GM04503 (cell line): ENCODE results near the gene ABHD10.
A peak's percentile ranks its signal among the peaks of the same experiment; 100 is the strongest.

Experiments
- DNase-seq: peaks from one replicate; pipeline ENCODE4 v3.0.0-alpha.2; 2012; ENCODE audit warnings: low read depth

ABHD10 gene

DNA sequence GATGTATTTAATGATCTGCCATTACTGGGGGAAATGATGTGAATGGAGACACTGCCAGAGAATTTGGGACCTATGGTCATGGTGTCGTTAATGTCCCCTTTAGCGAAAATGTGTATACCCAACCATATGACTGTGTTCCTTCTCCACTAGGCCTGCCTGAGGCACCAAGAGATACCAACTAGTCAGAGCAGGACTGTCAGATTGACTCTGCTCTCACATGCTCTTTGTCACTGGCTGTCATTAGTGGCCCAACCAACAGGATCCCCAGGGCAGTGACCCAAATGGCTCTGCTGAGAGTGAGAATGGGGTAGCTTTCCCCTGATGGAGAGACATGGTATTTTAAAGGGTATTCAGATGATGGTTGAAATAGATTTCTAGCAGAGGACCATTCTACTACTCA, 22.7 kb downstream of the ABHD10 start:
- DNase-seq, result no peak

DNA sequence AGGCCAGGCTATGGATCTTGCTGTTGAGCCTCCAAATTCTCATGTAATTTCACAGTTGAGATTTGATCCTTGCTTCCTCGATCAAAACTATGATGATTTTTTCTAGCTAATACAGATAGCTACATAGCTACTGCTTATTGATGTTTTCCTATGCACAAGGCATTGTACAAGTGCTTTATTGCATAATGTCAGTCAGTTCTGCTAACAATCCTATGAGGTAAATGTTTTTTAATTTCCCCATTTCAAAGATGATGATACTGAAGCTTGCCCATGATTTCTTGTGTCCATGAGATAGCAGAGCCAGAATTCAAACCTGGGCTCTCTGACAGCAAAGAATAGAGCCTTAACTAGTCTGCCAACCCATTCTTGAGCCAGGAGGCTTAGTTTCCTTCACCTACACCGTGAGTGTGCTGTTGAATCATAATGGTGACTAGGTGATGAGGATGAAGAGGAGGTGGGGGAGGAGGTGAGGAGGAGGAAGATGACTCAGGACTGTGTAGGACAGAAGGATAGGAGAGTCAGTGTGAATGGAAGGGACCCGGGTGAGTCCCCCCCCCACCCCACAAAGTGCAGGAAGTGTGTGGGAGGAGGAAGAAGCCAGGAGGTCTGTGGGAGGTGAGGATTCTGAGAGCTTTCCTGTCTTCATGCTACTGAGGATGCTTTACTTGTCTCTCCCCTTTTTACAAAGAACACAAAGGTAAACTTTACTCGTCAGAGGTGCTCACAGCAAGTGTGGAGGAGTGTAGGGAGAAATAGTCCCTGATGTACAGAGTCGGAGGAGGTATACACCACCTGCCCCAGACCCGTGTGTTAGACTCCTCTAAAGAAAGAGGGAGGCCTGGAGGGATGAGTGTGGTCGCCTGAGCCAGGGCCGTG, 23.5 kb downstream of the ABHD10 start:
- DNase-seq, result no peak

DNA sequence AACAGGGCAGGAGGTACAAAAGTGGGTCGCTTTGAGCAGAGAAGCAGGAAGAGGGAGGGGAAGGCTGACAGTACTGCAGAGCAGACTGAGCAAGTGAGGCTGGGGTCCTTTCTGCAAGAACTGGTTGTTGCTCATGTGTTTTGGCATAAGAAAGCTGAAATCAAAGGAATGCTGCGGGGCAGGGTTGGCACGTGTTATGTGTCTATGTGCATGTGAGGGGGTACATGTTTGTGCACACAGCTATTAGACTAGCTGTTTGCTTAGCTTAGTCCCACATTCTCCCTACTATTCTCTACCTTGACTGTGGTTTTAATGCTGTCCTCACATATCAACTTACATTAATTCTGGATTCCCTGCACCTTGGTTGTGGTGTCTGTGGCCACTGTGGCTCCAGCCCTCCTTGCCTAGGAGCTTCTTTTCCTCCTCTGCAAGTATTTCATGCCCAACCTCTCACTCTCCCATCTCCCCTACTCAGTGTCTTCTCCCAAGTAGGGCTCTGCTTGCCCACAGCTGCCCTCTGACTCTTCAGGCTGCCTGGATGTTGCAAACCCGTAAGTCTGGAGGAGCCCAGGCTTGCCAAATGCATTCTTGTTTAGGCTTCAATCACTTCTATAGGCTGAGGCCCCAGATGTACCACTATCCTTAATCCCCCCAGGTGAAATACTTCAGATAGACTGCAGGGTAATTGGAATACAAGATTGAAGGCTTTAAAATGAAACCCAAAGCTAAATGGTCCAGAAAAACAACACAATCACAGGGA, 24.7 kb downstream of the ABHD10 start:
- no peak for DNase-seq

- no peak for DNase-seq
Observed at GRCh38 chr3:112004187-112004586, 25.4 kb downstream of the ABHD10 start.

DNA sequence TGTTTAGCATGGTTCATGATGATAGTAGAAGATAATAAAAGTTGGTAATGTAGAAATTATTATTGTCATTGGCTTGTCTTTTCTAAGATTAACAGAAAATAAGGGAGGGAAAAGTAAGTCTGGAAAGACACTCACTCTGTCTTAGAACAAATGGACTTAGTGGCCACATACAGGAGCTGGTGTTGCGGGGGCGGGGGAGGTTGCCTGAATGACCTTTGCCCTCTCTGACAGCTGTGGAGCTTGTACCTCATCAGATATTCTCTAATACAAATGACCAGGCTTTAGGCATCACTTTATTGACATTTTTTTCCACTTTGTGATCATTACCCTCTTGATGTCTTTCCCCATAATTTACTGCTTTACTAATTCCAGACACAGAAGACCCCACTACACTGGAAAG, 25.8 kb downstream of the ABHD10 start:
- no peak for DNase-seq

DNA sequence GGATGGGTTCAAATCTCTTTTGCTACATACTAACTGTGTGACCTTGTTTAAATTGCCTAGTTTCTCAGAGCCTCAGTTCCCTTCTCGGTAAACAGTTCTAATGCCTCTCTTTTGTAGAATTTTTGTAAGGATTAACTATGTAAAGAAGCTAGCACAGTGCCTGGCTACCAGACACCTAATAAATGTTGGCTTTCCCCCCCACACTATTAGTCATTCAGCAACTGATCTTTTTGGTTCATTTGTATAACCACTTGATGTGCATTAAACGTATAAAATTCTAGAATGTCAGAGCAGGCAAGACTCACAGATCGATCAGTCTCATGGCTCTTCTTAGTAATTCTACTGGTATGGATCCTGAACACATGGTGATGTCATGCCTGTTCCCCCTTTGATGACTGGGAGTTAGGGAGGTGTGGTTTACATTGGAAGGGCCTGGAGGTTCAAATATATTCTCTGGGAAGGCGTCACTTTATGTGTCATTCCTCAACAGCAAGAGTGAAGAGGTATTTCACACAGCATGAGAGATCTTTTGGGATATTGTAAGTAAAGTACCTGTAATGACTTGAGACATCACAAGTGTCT, 26.4 kb downstream of the ABHD10 start:
- no peak for DNase-seq

DNA sequence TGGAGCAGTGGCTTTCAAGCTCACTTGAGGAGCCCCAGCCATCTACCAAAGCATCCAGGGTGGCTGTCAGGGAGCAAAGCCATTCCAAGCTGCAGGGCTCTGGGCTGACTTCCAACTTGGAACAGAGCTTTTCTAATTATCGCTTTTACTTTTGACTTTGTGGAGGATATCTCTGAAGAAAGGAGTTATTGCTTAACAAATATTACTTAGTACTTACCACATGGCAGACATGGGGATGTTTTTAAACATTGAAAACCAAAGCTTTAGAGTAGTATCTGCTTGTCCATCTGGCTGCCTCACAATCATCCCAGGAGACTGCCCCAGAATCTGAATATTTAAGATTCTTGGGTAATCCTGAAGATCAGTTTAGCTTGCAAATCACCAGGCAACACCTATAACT, 28.8 kb downstream of the ABHD10 start:
- peak; percentile 74 for DNase-seq

DNA sequence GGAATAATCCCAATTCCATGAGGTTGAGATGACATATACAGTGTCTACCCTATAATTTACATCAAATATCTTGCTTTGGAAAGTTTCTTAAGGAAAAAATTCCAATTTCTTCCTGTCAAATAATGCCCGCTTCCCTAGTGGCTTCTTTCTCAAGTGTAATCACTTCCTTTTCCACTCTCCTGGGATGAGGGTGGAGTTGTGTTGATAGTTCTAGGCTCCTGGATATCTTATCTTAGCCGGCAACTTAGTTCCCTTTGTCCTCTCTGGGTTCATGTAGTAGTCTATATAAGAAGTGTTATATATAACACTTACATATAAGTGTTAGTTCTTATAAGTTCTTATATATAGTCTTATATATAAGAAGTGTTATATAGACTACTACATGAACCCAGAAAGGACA, 30.8 kb downstream of the ABHD10 start:
- no peak for DNase-seq

DNA sequence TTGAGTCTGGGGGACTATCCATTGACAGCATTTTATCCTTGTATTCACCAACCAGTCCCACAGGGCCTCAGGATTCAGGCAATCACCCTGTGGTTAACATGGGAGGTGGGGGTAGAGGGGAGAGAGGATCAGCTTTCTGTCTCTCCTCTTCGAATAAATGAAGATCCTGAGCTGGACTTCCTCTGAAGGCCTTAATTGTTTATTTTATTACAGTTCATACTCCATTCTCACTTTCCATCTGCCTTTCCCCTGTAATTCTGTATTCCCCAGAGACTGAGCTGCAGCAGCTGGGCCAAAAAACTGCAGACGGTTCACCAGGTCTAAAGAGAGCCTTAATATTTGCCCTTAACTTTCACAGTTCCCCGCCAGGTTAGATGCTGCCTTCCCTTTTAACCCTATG, 31.8 kb downstream of the ABHD10 start:
- no peak for DNase-seq

GRCh38 chr3:112011376-112011940, 32.6 kb downstream of the ABHD10 start:
- DNase-seq, result no peak

DNA sequence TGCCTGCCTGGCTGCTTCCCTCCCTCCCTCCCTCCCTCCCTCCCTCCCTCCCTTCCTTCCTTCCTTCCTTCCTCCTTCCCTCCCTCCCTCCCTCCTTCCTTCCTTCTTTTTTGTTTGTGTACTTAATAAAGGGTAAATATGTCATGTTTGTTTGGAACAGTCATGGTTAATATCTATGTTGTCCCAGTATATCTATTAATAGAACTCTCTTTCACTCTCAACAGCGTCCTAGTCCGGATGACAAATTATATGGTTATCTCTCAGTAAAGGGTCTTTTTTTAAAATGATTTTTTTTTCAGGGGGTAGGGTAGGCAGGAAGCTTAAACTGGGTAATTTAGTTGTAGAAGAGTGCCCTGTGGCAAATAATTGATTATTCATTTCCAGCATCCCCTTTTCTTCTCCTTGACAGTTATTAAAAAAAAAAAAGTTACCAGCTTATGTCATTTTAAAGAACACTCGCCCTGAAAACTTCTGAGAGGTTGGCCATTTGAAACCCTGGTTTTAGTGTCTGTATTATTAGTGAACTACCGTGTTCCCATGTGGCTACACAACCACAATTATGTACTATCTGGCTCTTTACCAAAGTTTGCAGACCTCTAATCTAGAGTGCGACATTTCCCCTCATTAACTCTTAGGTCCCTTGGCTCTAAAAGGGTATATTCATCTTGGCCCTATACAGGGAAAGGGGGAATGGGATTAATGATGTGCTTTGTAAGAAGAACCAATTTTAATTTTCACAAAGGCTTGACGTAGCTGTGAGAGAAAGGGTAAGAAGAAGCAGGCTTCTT, 33.6 kb downstream of the ABHD10 start:
- DNase-seq, result no peak

- no peak for DNase-seq
Observed at GRCh38 chr3:112013058-112013783, 34.4 kb downstream of the ABHD10 start.

GRCh38 chr3:112013784-112014143, 34.9 kb downstream of the ABHD10 start:
- no peak for DNase-seq

- DNase-seq, result no peak
Observed at GRCh38 chr3:112017091-112017490, 38.3 kb downstream of the ABHD10 start.

DNA sequence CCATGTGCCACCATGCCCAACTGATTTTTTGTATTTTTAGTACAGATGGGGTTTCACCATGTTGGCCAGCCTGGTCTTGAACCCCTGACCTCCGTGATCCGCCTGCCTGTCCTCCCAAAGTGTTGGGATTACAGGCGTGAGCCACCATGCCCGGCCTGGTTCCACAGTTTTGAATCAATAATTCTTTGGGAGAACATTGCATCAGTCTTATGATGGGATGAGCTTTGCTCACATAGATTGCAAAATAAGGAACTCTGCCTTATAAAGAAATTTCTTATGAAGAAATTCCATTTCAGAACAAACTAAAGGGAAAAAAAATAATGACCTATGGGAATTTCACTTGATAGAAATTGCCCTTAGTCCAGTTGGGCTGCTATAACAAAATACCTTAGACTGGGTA, 39.9 kb downstream of the ABHD10 start:
- no peak for DNase-seq

DNA sequence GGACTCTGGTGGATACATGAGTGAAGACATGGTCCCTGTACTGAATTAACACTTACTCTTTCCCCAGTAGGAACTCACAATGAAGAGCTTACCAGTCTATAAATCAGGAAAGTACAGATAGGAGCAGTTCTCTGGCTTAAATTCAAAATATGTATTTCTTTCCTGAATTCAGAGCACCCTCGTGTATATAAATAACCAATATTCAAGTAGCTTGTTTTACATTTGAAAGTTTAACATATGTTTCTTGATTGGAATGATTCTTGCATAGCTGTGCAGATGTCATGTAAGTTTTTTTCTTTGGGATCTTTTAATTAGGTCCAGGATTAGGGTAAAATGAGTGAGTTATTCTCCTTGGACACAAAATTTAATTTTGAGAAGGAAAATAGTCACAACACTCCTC, 40.9 kb downstream of the ABHD10 start:
- no peak for DNase-seq

DNA sequence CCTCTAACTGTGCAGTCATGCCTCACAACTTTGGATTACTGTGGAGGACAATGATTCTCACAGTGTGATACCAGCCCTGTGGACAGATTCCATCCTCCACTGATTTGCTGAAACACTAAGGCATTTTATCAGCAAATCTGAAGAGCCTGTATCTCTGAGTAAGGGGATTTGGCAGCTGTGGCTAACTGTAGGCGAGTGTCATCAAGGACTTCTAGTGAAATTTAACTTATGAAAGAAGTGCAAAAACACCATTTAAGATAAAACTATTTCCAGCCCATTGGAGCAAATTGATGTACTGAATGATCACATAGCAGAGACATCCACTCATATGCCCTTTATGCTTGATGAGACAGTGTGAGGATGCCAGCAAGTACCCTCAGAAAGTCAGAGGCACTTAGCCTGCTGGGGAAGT, 41.9 kb downstream of the ABHD10 start:
- DNase-seq, result no peak

DNA sequence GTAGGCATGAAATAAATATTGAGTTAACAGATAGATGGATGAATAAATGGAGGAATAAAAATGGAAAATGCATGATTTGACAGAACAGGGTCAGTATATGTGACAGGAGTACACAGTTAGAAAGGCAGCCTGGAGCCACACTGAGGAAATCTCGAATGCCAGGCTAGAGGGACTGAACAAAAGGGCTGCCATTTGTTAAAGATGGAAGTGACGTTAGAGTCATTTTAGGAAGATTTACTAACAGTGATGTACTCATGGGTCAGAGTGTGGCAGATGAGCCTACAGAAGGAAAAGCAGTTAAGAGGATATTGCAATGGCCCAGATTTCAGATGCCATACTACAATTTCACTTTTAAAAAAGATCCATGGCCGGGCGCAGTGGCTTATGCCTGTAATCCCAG, 48.3 kb downstream of the ABHD10 start:
- DNase-seq, result no peak

DNA sequence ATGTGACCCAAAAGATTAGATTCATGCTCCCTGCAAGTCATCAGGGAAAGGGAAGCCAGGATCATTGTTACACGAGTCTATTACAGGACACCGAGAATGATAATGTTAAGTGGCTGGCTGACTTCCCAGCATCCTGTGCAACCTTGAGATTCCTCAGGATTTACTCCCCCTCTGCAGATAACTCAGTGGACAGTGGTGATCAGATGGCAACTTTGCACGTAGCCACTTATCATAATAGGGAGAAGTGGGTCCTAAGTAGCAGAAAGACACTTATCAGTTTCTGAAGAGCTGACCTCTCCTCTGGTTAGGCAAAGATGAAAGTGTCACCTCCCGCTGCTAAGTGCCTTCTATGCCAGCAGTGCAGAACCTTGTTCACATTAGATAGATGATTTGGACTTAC, 49.0 kb downstream of the ABHD10 start:
- DNase-seq, result no peak

GRCh38 chr3:112030901-112031300, 52.1 kb downstream of the ABHD10 start:
- DNase-seq, result no peak

GRCh38 chr3:112032098-112032731, 53.4 kb downstream of the ABHD10 start:
- no peak for DNase-seq
